ENCODE results near the gene GRB10.

The GRB10 gene

DNA sequence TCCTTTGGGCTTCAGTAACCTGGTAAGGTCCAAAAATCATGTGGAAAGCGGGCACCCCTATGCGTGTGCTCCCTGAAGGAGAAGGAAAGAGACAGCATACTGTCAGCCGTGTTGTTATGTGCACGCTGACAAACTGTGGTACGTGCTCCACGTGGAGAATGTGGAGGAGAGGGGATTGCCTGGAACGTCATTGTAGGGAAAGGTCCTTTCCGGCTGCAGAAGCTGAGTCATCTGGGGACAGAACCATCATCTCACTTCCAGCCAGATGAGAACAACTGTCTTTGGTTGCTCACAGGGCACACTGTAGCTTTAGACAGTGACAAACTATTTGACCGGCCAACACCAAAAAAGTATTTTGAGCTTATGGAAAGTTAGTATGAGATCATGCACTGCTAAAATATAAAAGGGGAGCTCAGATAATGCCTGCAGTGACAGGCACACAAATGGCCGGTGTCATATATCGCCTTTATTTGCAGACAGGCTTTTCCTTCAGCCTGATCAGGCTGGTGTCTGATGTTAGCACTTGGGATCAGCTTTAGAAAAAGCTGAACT, 38.8 kb upstream of the GRB10 start:
- Histone ChIP-seq H3K79me2 (no peaks in the 10 kb centered on the region), H3K27ac (no peak overlapping the region), H3K4me2 (ENCODE audit: low read length) (no peak overlapping the region), H3K27me3 (ENCODE audit: control insufficient read depth, insufficient read depth, low read length) (no peaks in the 10 kb centered on the region), H3K9me3 (ENCODE audit: control insufficient read depth, low read length) (no peaks in the 10 kb centered on the region), H3K4me3 (ENCODE audit: low read depth, low read length) (no peak overlapping the region), H3K9ac (no peak overlapping the region), H2AFZ (no peak overlapping the region), H3K36me3 (ENCODE audit: control insufficient read depth, insufficient read depth, low read length) (no peaks in the 10 kb centered on the region), H3K4me1 (no peaks in the 10 kb centered on the region)
- TF ChIP-seq, protein P1, sequence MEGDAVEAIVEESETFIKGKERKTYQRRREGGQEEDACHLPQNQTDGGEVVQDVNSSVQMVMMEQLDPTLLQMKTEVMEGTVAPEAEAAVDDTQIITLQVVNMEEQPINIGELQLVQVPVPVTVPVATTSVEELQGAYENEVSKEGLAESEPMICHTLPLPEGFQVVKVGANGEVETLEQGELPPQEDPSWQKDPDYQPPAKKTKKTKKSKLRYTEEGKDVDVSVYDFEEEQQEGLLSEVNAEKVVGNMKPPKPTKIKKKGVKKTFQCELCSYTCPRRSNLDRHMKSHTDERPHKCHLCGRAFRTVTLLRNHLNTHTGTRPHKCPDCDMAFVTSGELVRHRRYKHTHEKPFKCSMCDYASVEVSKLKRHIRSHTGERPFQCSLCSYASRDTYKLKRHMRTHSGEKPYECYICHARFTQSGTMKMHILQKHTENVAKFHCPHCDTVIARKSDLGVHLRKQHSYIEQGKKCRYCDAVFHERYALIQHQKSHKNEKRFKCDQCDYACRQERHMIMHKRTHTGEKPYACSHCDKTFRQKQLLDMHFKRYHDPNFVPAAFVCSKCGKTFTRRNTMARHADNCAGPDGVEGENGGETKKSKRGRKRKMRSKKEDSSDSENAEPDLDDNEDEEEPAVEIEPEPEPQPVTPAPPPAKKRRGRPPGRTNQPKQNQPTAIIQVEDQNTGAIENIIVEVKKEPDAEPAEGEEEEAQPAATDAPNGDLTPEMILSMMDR (IDR thresholded peaks at IDR 0.05): no peak

DNA sequence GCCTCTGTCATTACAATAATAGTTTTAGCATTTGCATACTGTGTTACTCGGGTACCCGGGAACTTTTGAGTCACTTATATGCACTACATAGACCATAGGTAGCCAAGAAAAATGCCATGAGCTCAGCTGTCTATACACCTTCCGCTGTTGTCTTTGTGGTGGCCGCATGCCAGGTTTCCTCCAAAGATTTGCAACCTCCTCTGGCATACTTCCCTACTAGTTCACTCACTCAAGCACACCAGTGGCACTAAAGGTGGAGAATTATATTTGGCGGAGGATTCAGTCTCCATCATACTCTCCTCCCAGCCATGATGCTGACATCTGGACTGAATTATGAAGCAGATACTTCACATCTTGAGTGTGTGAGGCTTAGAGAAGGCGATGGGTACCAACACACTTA, 35.6 kb upstream of the GRB10 start:
- no peak overlapping the region for H3K4me3 ChIP-seq (ENCODE audit: low read depth, low read length)
- no peak overlapping the region for H3K27ac ChIP-seq
- no peaks in the 10 kb centered on the region for H3K79me2 ChIP-seq
- no peaks in the 10 kb centered on the region for H3K4me1 ChIP-seq
- TF ChIP-seq, protein P1 (IDR thresholded peaks at IDR 0.05): no peak
- H3K9ac ChIP-seq: no peak overlapping the region
- no peak overlapping the region for H3K4me2 ChIP-seq (ENCODE audit: low read length)
- H3K9me3 ChIP-seq (ENCODE audit: control insufficient read depth, low read length): no peaks in the 10 kb centered on the region
- H2AFZ ChIP-seq: no peak overlapping the region
- H3K36me3 ChIP-seq (ENCODE audit: control insufficient read depth, insufficient read depth, low read length): no peaks in the 10 kb centered on the region
- H3K27me3 ChIP-seq (ENCODE audit: control insufficient read depth, insufficient read depth, low read length): no peaks in the 10 kb centered on the region

DNA sequence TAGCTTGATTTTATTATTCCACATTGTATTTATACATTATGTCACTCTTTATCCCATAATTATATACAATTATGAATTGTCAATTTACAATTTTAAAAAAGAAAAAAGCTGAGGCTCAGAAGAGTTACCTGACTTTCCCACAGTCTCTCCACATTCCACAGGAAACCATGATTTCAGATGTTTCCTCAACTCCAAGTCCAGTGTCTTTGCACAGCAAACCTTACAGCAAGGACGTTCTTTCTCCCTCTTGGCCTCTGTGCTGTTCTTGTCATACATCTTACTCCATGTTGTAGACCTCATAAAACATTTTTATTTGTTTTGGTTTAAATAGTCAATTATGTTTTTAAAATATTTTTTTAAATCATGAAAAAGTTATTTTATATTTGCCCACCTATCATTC, 34.9 kb upstream of the GRB10 start:
- no peaks in the 10 kb centered on the region for H3K79me2 ChIP-seq
- H3K9ac ChIP-seq: no peak overlapping the region
- no peak overlapping the region for H2AFZ ChIP-seq
- H3K27ac ChIP-seq: no peak overlapping the region
- H3K4me2 ChIP-seq (ENCODE audit: low read length): no peak overlapping the region
- TF ChIP-seq, protein P1 (IDR thresholded peaks at IDR 0.05): no peak
- H3K27me3 ChIP-seq (ENCODE audit: control insufficient read depth, insufficient read depth, low read length): no peaks in the 10 kb centered on the region
- no peak overlapping the region for H3K4me3 ChIP-seq (ENCODE audit: low read depth, low read length)
- H3K4me1 ChIP-seq: no peaks in the 10 kb centered on the region
- no peaks in the 10 kb centered on the region for H3K9me3 ChIP-seq (ENCODE audit: control insufficient read depth, low read length)
- H3K36me3 ChIP-seq (ENCODE audit: control insufficient read depth, insufficient read depth, low read length): no peaks in the 10 kb centered on the region

DNA sequence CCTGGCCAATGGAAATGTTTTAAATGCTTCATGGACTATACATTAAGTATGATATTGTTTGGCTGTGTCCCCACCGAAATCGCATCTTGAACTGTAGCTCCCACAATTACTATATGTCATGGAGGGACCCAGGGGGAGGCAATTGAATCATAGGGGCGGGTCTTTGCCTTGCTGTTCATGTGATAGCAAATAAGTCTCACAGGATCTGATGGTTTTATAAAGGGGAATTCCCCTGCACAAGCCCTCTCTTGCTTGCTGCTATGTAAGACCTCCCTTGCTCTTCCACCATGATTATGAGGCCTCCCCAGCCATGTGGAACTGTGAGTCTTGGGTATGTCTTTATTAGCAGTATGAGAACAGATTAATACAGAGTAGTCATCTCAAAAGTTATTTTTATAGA, 32.4 kb upstream of the GRB10 start:
- no peak overlapping the region for H3K4me2 ChIP-seq (ENCODE audit: low read length)
- TF ChIP-seq, protein P1 (IDR thresholded peaks at IDR 0.05): no peak

DNA sequence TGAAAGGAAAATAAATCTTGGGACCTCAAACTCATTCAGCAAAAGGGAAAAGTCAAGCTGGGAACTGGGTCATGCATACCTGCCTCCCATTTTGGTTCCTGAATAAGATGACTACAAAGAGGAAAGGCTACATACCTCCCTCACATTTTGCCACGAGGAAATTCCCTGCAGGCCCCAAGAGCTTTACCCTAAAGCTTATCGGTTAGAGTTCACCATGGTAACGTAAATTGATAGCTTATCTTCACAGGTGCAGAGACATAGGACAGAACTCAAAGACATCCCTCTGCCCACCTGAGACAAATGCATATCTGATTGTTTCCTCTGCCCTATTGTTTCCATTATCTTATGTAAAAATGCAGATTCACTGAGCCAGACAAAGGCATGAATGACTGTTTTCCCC, 31.5 kb upstream of the GRB10 start:
- H3K27me3 ChIP-seq (ENCODE audit: control insufficient read depth, insufficient read depth, low read length): no peaks in the 10 kb centered on the region
- H3K36me3 ChIP-seq (ENCODE audit: control insufficient read depth, insufficient read depth, low read length): no peaks in the 10 kb centered on the region

More for the DNA sequence above, 32.4 kb upstream of the GRB10 start:
- Histone ChIP-seq H2AFZ (no peak overlapping the region), H3K9me3 (ENCODE audit: control insufficient read depth, low read length) (no peaks in the 10 kb centered on the region), H3K4me3 (ENCODE audit: low read depth, low read length) (no peak overlapping the region), H3K27me3 (ENCODE audit: control insufficient read depth, insufficient read depth, low read length) (no peaks in the 10 kb centered on the region), H3K9ac (no peak overlapping the region), H3K4me1 (no peaks in the 10 kb centered on the region), H3K36me3 (ENCODE audit: control insufficient read depth, insufficient read depth, low read length) (no peaks in the 10 kb centered on the region), H3K79me2 (no peaks in the 10 kb centered on the region), H3K27ac (no peak overlapping the region)

More for the DNA sequence above, 31.5 kb upstream of the GRB10 start:
- Histone ChIP-seq H3K4me2 (ENCODE audit: low read length) (no peak overlapping the region), H3K4me1 (no peaks in the 10 kb centered on the region), H2AFZ (no peak overlapping the region), H3K9ac (no peak overlapping the region), H3K9me3 (ENCODE audit: control insufficient read depth, low read length) (no peaks in the 10 kb centered on the region), H3K27ac (no peak overlapping the region), H3K4me3 (ENCODE audit: low read depth, low read length) (no peak overlapping the region), H3K79me2 (no peaks in the 10 kb centered on the region)
- TF ChIP-seq, protein P1 (IDR thresholded peaks at IDR 0.05): no peak
